ENCODE results near the gene KYAT1. TPM values are rescaled to one million over a fixed set of nuclear protein-coding genes. Genes with fewer than 3 reads are reported as not detected.

KYAT1 gene
- polyA plus RNA-seq, 4 donors, result 4.1 to 7.5 (median 5.2) TPM

GRCh38 chr9:128818839-128819715 lies 62.7 kb downstream of the KYAT1 start:
- 6 to 11% (median 7%) methylated on average over 61 to 90 of the region's 90 CpGs for WGBS, 3 donors
- DNase-seq (peak; percentile 45 to 72), FAIRE-seq (no peak)
- H3K4me1 ChIP-seq (ENCODE audit: control insufficient read depth in 3 of 3, insufficient read depth in 2 of 3, low read depth in 1 of 3, low read length in 2 of 3), result peaks cover 0 to 15% (median 4%) of the 10 kb centered on the region in 3 donors
- H3K27ac ChIP-seq (ENCODE audit: low read depth in 1 of 3, low read length in 2 of 3), result peak overlapping the region in 2 of 3 donors; percentile 88
- peaks cover 6 to 43% (median 14%) of the 10 kb centered on the region in 3 donors for H3K36me3 ChIP-seq (ENCODE audit: control insufficient read depth in 3 of 3, insufficient read depth in 2 of 3, low read depth in 1 of 3, low read length in 3 of 3)
- no peaks in the 10 kb centered on the region for H3K27me3 ChIP-seq (ENCODE audit: control insufficient read depth in 3 of 3, insufficient read depth in 3 of 3, low read length in 3 of 3)
- peak overlapping the region; percentile 30 to 69 (median 58) for H3K4me3 ChIP-seq (ENCODE audit: low read depth in 1 of 3, low read length in 3 of 3)
- H3K9me3 ChIP-seq (ENCODE audit: control insufficient read depth in 2 of 2, insufficient read depth in 1 of 2, low read depth in 1 of 2, low read length in 1 of 2), result peaks cover 0 to 3% of the 10 kb centered on the region in 2 donors

GRCh38 chr9:128818099-128818838 lies 63.5 kb downstream of the KYAT1 start, which contains the start of gene ENDOG:
TSS of gene ENDOG (plus strand) at chr9:128818500. CDS start at chr9:128818685, 185 bp downstream.
- Histone ChIP-seq H3K27me3 (ENCODE audit: control insufficient read depth in 3 of 3, insufficient read depth in 3 of 3, low read length in 3 of 3) (no peaks in the 10 kb centered on the region), H3K9me3 (ENCODE audit: control insufficient read depth in 2 of 2, insufficient read depth in 1 of 2, low read depth in 1 of 2, low read length in 1 of 2) (peaks cover 0 to 3% of the 10 kb centered on the region in 2 donors), H3K27ac (ENCODE audit: low read depth in 1 of 3, low read length in 2 of 3) (peak within 1 kb of the TSS; percentile 74 to 88 (median 88)), H3K4me1 (ENCODE audit: control insufficient read depth in 3 of 3, insufficient read depth in 2 of 3, low read depth in 1 of 3, low read length in 2 of 3) (peaks cover 0 to 15% (median 4%) of the 10 kb centered on the region in 3 donors), H3K4me3 (ENCODE audit: low read depth in 1 of 3, low read length in 3 of 3) (peak within 1 kb of the TSS; percentile 58 to 69 (median 69)), H3K36me3 (ENCODE audit: control insufficient read depth in 3 of 3, insufficient read depth in 2 of 3, low read depth in 1 of 3, low read length in 3 of 3) (peaks cover 6 to 35% (median 9%) of the 10 kb centered on the region in 3 donors)
- peak; percentile 99 for DNase-seq
- 0 to 1% (median 0%) methylated on average over 42 to 70 of the region's 70 CpGs for WGBS, 3 donors
- no peak for FAIRE-seq

- 80 to 88% (median 83%) methylated on average over 5 of the region's 5 CpGs for WGBS, 3 donors
- Histone ChIP-seq H3K27ac (ENCODE audit: low read depth in 1 of 3, low read length in 2 of 3) (no peak overlapping the region), H3K36me3 (ENCODE audit: control insufficient read depth in 3 of 3, insufficient read depth in 2 of 3, low read depth in 1 of 3, low read length in 3 of 3) (peaks cover 5 to 41% (median 9%) of the 10 kb centered on the region in 3 donors), H3K9me3 (ENCODE audit: control insufficient read depth in 2 of 2, insufficient read depth in 1 of 2, low read depth in 1 of 2, low read length in 1 of 2) (no peaks in the 10 kb centered on the region), H3K27me3 (ENCODE audit: control insufficient read depth in 3 of 3, insufficient read depth in 3 of 3, low read length in 3 of 3) (no peaks in the 10 kb centered on the region), H3K4me1 (ENCODE audit: control insufficient read depth in 3 of 3, insufficient read depth in 2 of 3, low read depth in 1 of 3, low read length in 2 of 3) (no peaks in the 10 kb centered on the region), H3K4me3 (ENCODE audit: low read depth in 1 of 3, low read length in 3 of 3) (no peak overlapping the region)
- no peak for DNase-seq
- no peak for FAIRE-seq
Observed at GRCh38 chr9:128810873-128811272, 70.9 kb downstream of the KYAT1 start.

GRCh38 chr9:128809831-128810230 lies 71.9 kb downstream of the KYAT1 start:
- Histone ChIP-seq H3K4me1 (ENCODE audit: control insufficient read depth in 3 of 3, insufficient read depth in 2 of 3, low read depth in 1 of 3, low read length in 2 of 3) (no peaks in the 10 kb centered on the region), H3K27me3 (ENCODE audit: control insufficient read depth in 3 of 3, insufficient read depth in 3 of 3, low read length in 3 of 3) (no peaks in the 10 kb centered on the region), H3K9me3 (ENCODE audit: control insufficient read depth in 2 of 2, insufficient read depth in 1 of 2, low read depth in 1 of 2, low read length in 1 of 2) (no peaks in the 10 kb centered on the region), H3K36me3 (ENCODE audit: control insufficient read depth in 3 of 3, insufficient read depth in 2 of 3, low read depth in 1 of 3, low read length in 3 of 3) (peaks cover 7 to 50% (median 12%) of the 10 kb centered on the region in 3 donors), H3K27ac (ENCODE audit: low read depth in 1 of 3, low read length in 2 of 3) (no peak overlapping the region), H3K4me3 (ENCODE audit: low read depth in 1 of 3, low read length in 3 of 3) (no peak overlapping the region)
- no peak for FAIRE-seq
- no peak for DNase-seq
- WGBS, 3 donors, result 64 to 75% (median 64%) methylated on average over 2 of the region's 2 CpGs

- Histone ChIP-seq H3K36me3 (ENCODE audit: control insufficient read depth in 3 of 3, insufficient read depth in 2 of 3, low read depth in 1 of 3, low read length in 3 of 3) (peaks cover 7 to 54% (median 12%) of the 10 kb centered on the region in 3 donors), H3K27ac (ENCODE audit: low read depth in 1 of 3, low read length in 2 of 3) (no peak overlapping the region), H3K27me3 (ENCODE audit: control insufficient read depth in 3 of 3, insufficient read depth in 3 of 3, low read length in 3 of 3) (no peaks in the 10 kb centered on the region), H3K4me3 (ENCODE audit: low read depth in 1 of 3, low read length in 3 of 3) (no peak overlapping the region), H3K4me1 (ENCODE audit: control insufficient read depth in 3 of 3, insufficient read depth in 2 of 3, low read depth in 1 of 3, low read length in 2 of 3) (no peaks in the 10 kb centered on the region), H3K9me3 (ENCODE audit: control insufficient read depth in 2 of 2, insufficient read depth in 1 of 2, low read depth in 1 of 2, low read length in 1 of 2) (no peaks in the 10 kb centered on the region)
- DNase-seq (no peak), FAIRE-seq (no peak)
- 94 to 96% (median 95%) methylated on average over 12 of the region's 12 CpGs for WGBS, 3 donors
Observed at GRCh38 chr9:128809036-128809599, 72.6 kb downstream of the KYAT1 start.

- H3K9me3 ChIP-seq (ENCODE audit: control insufficient read depth in 2 of 2, insufficient read depth in 1 of 2, low read depth in 1 of 2, low read length in 1 of 2), result no peaks in the 10 kb centered on the region
- H3K4me1 ChIP-seq (ENCODE audit: control insufficient read depth in 3 of 3, insufficient read depth in 2 of 3, low read depth in 1 of 3, low read length in 2 of 3), result no peaks in the 10 kb centered on the region
- WGBS, 3 donors, result 85 to 91% (median 86%) methylated on average over 3 of the region's 3 CpGs
- DNase-seq (no peak), FAIRE-seq (no peak)
- H3K36me3 ChIP-seq (ENCODE audit: control insufficient read depth in 3 of 3, insufficient read depth in 2 of 3, low read depth in 1 of 3, low read length in 3 of 3), result peaks cover 9 to 60% (median 17%) of the 10 kb centered on the region in 3 donors
- no peak overlapping the region for H3K27ac ChIP-seq (ENCODE audit: low read depth in 1 of 3, low read length in 2 of 3)
- H3K4me3 ChIP-seq (ENCODE audit: low read depth in 1 of 3, low read length in 3 of 3), result no peak overlapping the region
- H3K27me3 ChIP-seq (ENCODE audit: control insufficient read depth in 3 of 3, insufficient read depth in 3 of 3, low read length in 3 of 3), result no peaks in the 10 kb centered on the region
Observed at GRCh38 chr9:128808543-128808942, 73.2 kb downstream of the KYAT1 start.

GRCh38 chr9:128807827-128808226 lies 73.9 kb downstream of the KYAT1 start:
- no peak for FAIRE-seq
- H3K36me3 ChIP-seq (ENCODE audit: control insufficient read depth in 3 of 3, insufficient read depth in 2 of 3, low read depth in 1 of 3, low read length in 3 of 3), result peaks cover 9 to 67% (median 19%) of the 10 kb centered on the region in 3 donors

GRCh38 chr9:128805661-128806060 lies 76.1 kb downstream of the KYAT1 start:
- H3K4me3 ChIP-seq (ENCODE audit: low read depth in 1 of 3, low read length in 3 of 3), result no peak overlapping the region
- H3K27ac ChIP-seq (ENCODE audit: low read depth in 1 of 3, low read length in 2 of 3), result no peak overlapping the region

More at GRCh38 chr9:128807827-128808226, 73.9 kb downstream of the KYAT1 start:
- peak in 1 of 2 donors; percentile 31 for DNase-seq
- no peak overlapping the region for H3K4me3 ChIP-seq (ENCODE audit: low read depth in 1 of 3, low read length in 3 of 3)
- no peaks in the 10 kb centered on the region for H3K4me1 ChIP-seq (ENCODE audit: control insufficient read depth in 3 of 3, insufficient read depth in 2 of 3, low read depth in 1 of 3, low read length in 2 of 3)
- no peak overlapping the region for H3K27ac ChIP-seq (ENCODE audit: low read depth in 1 of 3, low read length in 2 of 3)
- H3K27me3 ChIP-seq (ENCODE audit: control insufficient read depth in 3 of 3, insufficient read depth in 3 of 3, low read length in 3 of 3), result no peaks in the 10 kb centered on the region
- 54 to 75% (median 62%) methylated on average over 11 to 14 of the region's 14 CpGs for WGBS, 3 donors
- no peaks in the 10 kb centered on the region for H3K9me3 ChIP-seq (ENCODE audit: control insufficient read depth in 2 of 2, insufficient read depth in 1 of 2, low read depth in 1 of 2, low read length in 1 of 2)

More at GRCh38 chr9:128805661-128806060, 76.1 kb downstream of the KYAT1 start:
- Histone ChIP-seq H3K27me3 (ENCODE audit: control insufficient read depth in 3 of 3, insufficient read depth in 3 of 3, low read length in 3 of 3) (no peaks in the 10 kb centered on the region), H3K9me3 (ENCODE audit: control insufficient read depth in 2 of 2, insufficient read depth in 1 of 2, low read depth in 1 of 2, low read length in 1 of 2) (no peaks in the 10 kb centered on the region), H3K4me1 (ENCODE audit: control insufficient read depth in 3 of 3, insufficient read depth in 2 of 3, low read depth in 1 of 3, low read length in 2 of 3) (no peaks in the 10 kb centered on the region), H3K36me3 (ENCODE audit: control insufficient read depth in 3 of 3, insufficient read depth in 2 of 3, low read depth in 1 of 3, low read length in 3 of 3) (peaks cover 9 to 77% (median 19%) of the 10 kb centered on the region in 3 donors)
- FAIRE-seq, result no peak
- 91 to 93% (median 92%) methylated on average over 14 of the region's 14 CpGs for WGBS, 3 donors
- DNase-seq, result no peak
